Stimulated activated memory B cell treated with anti-CD40 and anti-IgM and Interleukin-4, amounts not matched to agents 10 μg/mL and 1 μg/mL and 100 μg/mL, for 72 hours (primary cell): ENCODE measurements around the gene SELENOP.

Source experiments
- ATAC-seq: fragments of 150-1000 bp; cut with Tn5 transposase; 2 replicates; pipeline ENCODE4 v1.10.0; 2021
- H3K27ac Mint-ChIP-seq: one replicate; pipeline ENCODE4 v1.8.0; 2022; ENCODE audit warnings: mild to moderate bottlenecking, mixed read lengths
- H3K27me3 Mint-ChIP-seq: one replicate; pipeline ENCODE4 v1.8.0; 2022; ENCODE audit warnings: mixed read lengths
- H3K36me3 Mint-ChIP-seq: one replicate; pipeline ENCODE4 v1.8.0; 2022; ENCODE audit warnings: mixed read lengths
- H3K4me1 Mint-ChIP-seq: one replicate; pipeline ENCODE4 v1.8.0; 2022; ENCODE audit warnings: mixed read lengths
- H3K4me3 Mint-ChIP-seq: one replicate; pipeline ENCODE4 v1.8.0; 2022; ENCODE audit warnings: mild to moderate bottlenecking, moderate library complexity, mixed read lengths
- H3K9me3 Mint-ChIP-seq: one replicate; pipeline ENCODE4 v1.8.0; 2022; ENCODE audit warnings: mixed read lengths

SELENOP gene

DNA sequence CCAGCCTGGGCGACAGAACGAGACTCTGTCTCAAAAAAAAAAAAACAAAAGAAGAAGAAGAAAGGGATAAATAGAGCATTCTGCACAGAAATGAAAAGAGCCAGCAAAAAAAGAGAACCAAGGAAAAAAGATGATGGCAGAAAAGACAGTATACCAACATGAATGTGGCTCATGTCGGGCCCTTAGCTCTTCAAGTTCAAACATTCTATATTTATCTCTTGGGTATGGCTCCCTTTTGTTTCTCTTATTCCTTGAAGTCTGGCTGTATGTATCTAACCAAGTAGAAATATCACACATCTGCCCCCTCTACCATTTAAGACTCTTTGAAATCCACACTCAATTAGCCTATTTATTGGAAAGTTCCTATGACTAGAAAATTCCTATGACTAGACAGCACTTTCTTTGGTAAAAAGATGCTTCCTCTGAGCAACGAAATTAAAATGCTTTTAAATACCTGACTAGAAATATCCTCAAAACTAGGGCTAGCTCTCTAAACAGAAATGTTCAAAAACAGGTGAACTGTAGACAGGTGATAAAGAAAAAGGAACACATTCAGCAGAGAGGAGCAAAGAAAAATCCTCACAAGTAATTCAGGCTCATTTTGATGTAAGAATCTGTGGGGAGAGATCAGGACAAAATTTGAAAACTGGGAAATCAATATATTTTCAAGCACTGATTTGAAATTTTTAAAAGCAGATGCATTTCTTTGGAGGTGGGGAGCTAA, 2.6 kb downstream of the SELENOP start:
- no peak overlapping the region for H3K27ac Mint-ChIP-seq

DNA sequence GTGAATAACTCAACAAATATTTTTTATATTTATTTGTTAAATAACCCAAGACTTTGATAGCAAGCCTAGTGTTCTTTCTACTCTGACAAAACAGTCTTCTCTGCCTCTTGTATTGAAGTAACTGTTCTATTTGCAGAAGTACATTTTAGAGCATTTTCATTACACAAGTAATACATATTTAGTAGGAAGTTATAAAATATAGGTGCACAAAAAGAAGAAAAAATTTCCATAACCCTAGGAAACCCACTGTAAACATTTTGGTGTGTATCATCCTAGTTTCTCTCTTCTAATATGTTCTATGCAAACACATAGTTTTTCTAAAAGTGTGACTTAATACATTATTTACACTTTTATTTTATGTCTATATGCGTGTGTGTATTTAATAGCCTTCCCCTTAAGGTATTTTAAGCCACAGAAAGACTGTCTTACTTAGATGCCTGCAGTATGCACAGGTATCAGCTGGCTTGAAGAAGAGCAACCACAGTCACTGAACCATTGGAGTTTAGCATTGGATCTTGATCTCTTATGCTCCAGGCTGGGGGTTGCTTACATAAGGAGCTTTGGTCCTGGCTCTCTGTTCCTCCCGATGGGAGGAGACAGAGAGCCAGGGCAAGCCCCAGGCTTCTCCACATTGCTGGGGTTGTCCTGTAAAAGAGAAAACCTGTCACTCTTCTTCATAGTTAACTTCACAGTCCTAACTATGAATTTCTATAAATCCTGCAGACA, 3.8 kb downstream of the SELENOP start:
- Mint-ChIP-seq H3K4me3 (no peak overlapping the region), H3K27ac (no peak overlapping the region), H3K4me1 (no peaks in the 10 kb centered on the region), H3K36me3 (no peaks in the 10 kb centered on the region), H3K27me3 (no peaks in the 10 kb centered on the region), H3K9me3 (no peaks in the 10 kb centered on the region)
- no peak for ATAC-seq

More for the DNA sequence above, 2.6 kb downstream of the SELENOP start:
- Mint-ChIP-seq H3K27me3 (no peaks in the 10 kb centered on the region), H3K9me3 (no peaks in the 10 kb centered on the region), H3K4me1 (no peaks in the 10 kb centered on the region), H3K36me3 (no peaks in the 10 kb centered on the region), H3K4me3 (no peak overlapping the region)
- ATAC-seq = no peak

DNA sequence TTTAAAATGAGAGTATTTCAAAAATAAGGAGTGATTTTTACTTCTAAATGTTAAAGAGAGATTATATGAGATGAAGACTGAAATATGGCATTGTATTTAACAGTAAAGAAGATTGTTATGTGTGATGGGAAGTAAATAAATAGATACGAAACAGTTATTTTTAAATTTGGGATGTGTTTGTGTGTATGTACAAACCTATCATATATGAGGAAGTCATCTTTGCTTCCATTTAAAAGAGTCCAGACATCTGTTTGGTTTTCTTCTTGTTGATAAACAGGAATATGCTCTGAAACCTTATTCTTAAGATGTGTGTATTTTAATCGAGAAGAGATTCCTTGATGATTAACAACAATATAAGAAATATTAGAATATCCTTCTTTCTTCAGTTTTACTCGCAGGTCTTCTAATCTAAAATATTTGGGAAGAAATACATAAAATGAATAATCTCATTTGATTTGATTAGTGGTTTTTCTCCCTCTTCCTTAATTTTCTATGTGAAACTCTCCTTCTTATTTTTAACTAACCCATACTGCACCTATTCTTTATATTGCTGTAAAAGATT, 4.9 kb downstream of the SELENOP start:
- Mint-ChIP-seq H3K27me3 (no peaks in the 10 kb centered on the region), H3K4me1 (no peaks in the 10 kb centered on the region), H3K4me3 (no peak overlapping the region), H3K27ac (no peak overlapping the region), H3K36me3 (no peaks in the 10 kb centered on the region), H3K9me3 (no peaks in the 10 kb centered on the region)
- ATAC-seq = no peak

DNA sequence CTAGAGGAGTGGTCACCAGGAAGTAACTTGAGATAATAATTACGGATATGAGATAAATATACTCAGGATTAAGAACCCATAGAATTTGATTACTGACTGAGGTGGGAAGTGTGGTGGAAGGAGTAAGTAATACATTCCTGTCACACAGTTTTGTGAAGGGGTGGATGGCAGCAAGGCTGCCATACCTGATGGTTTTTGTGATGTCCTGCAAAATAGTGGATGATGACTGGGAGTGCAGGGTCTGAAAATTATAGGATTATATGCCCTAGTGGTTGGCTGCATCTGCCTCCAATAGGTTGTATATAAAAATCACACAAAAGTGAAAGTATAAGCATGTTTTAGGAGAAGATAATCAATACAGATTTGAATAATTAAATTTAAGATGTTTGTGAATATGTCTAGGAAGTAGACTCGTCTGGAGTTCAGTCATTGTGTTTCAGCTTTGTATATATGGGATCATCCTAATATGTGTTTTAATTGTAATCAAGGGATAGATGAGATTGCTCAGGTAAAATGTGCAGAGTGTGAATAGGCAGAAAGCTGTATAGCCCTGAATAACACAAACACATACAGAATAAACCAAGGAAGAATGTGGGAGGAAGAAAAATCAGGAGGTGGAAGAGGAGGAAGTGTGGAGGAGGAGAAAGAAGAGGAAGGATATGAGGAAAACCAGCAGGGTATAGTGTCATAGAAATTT, 5.5 kb downstream of the SELENOP start:
- Mint-ChIP-seq H3K9me3 (no peaks in the 10 kb centered on the region), H3K27ac (no peak overlapping the region), H3K36me3 (no peaks in the 10 kb centered on the region), H3K4me1 (no peaks in the 10 kb centered on the region), H3K4me3 (no peak overlapping the region), H3K27me3 (no peaks in the 10 kb centered on the region)
- ATAC-seq = no peak

DNA sequence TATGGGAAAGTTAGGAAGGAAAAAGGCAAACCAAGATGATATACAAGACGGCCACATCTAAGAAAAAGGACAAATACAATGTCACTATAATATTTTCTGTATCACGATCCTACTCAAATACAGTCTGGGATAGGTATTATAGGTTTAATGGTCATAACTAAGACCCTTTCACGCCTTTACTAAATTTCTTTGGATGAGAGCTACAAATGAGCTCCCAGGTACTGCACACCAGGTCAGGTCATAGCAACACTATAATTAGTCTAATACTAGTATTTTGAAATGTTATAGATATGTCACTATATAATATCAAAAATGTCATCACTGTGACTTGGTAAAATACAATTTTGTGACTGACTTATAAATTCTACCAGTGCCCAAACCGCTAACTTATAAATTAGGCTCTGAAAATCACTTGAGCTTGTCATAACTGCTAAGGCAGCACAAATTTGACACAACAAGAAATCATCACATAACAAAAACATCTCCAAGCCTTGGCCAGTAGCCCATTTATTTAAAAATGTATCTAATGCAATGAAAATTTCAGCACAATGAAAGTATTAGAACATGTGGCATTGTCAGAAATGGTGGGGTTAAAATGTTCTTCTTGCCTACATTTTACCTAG, 6.9 kb downstream of the SELENOP start:
- Mint-ChIP-seq H3K4me1 (no peaks in the 10 kb centered on the region), H3K36me3 (no peaks in the 10 kb centered on the region), H3K27me3 (no peaks in the 10 kb centered on the region), H3K27ac (no peak overlapping the region), H3K4me3 (no peak overlapping the region), H3K9me3 (no peaks in the 10 kb centered on the region)
- no peak for ATAC-seq

DNA sequence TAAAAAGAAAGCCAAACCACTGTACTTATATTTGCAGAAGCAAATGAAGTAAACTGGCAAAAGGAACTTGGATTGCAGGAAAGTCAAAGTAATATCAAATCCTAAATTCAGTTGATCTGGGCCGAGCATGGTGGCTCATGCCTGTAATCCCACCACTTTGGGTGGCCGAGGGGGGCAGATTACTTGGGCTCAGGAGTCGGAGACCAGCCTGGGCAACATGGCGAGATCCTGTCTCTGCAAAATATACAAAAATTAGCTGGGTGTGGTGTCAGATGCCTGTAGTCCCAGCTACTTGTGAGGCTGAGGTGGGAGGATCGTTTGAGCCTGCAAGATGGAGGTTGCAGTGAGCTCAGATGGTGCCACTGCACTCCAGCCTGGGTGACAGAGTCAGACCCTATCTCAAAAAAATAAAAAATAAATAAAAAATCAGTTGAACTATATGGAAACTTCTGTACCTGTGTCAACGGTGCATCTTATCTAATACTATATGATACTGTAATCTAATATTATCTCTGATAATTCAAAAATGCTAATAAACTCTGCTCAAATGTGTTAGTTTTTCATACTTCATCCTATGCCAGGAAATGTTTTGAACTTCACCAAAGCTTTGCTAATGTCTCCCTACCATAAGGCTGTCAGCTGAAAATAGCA, 10.1 kb downstream of the SELENOP start:
- no peak overlapping the region for H3K4me3 Mint-ChIP-seq
- H3K27ac Mint-ChIP-seq = no peak overlapping the region
- peaks cover 6% of the 10 kb centered on the region for H3K36me3 Mint-ChIP-seq
- ATAC-seq = no peak
- no peaks in the 10 kb centered on the region for H3K9me3 Mint-ChIP-seq
- no peaks in the 10 kb centered on the region for H3K4me1 Mint-ChIP-seq
- H3K27me3 Mint-ChIP-seq = no peaks in the 10 kb centered on the region

DNA sequence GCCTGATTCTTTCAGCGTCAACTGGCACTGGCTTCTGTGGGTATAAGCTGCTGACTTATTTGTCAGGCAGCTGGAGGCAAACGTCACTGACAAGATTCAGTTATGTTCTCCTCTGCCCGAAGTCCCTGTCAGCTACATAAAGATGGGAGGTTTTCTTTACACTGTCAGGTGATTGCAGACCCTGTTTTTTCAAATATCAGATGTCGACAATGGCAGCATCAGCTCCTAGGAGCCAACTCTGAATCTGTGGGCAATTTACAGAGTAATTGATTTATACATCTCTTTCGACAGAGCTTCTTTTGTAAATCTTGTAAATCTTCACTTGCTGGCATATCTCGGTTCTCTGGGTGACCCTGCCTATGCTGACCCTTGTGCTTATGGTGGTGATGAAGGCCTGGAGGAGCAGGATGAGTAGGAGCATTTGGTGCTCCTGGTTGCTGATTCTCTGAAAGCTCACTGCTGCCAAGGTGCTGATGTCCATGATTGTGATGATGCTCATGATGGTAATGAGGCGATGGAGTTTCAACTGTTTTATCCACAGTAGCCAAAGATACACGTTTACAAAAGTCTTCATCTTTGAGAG, 10.9 kb downstream of the SELENOP start:
- Mint-ChIP-seq H3K4me1 (no peaks in the 10 kb centered on the region), H3K27me3 (no peaks in the 10 kb centered on the region), H3K36me3 (peaks cover 6% of the 10 kb centered on the region), H3K4me3 (no peak overlapping the region), H3K9me3 (no peaks in the 10 kb centered on the region), H3K27ac (no peak overlapping the region)
- no peak for ATAC-seq

DNA sequence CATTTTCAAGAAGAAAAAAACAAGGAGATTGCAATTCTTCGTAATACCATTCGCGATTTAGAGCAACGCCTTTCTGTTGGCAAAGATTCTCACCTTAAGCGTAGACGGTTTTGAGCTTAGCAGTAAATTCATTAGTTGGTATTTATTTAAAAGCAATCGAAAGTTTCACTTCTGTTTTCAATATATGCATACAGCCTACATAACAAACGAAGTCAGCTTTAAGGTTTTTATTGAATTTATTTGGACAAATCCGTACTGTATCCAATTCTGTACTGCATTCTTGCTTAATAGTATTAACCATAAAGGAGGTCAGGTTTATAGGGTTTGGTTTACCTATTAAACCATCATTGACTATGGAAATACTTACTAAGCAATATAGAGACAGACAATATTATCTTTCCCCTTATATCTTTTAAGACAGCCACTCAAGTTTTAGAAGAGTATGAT, 12.0 kb downstream of the SELENOP start:
- ATAC-seq = no peak
- Mint-ChIP-seq H3K9me3 (no peaks in the 10 kb centered on the region), H3K4me1 (no peaks in the 10 kb centered on the region), H3K36me3 (peaks cover 9% of the 10 kb centered on the region), H3K27me3 (no peaks in the 10 kb centered on the region), H3K27ac (no peak overlapping the region), H3K4me3 (no peak overlapping the region)

DNA sequence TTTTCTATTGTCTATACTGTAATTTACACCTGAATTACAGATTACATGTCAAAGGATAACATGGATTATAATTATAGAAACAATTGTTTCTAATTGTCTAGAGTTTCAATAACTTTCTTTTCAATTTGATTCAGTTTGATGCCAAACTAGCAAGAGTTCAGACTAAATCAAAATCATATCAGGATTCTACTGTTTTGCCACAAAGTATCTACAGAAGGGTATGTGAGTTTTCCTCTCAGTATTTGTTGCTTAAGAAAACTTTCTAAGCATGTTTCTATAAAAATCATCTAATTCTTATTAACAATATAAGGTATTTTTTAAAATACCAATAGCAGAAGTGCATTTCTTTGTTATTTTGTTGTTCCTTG, 12.5 kb downstream of the SELENOP start:
- Mint-ChIP-seq H3K27ac (no peak overlapping the region), H3K4me1 (no peaks in the 10 kb centered on the region), H3K4me3 (no peak overlapping the region)

DNA sequence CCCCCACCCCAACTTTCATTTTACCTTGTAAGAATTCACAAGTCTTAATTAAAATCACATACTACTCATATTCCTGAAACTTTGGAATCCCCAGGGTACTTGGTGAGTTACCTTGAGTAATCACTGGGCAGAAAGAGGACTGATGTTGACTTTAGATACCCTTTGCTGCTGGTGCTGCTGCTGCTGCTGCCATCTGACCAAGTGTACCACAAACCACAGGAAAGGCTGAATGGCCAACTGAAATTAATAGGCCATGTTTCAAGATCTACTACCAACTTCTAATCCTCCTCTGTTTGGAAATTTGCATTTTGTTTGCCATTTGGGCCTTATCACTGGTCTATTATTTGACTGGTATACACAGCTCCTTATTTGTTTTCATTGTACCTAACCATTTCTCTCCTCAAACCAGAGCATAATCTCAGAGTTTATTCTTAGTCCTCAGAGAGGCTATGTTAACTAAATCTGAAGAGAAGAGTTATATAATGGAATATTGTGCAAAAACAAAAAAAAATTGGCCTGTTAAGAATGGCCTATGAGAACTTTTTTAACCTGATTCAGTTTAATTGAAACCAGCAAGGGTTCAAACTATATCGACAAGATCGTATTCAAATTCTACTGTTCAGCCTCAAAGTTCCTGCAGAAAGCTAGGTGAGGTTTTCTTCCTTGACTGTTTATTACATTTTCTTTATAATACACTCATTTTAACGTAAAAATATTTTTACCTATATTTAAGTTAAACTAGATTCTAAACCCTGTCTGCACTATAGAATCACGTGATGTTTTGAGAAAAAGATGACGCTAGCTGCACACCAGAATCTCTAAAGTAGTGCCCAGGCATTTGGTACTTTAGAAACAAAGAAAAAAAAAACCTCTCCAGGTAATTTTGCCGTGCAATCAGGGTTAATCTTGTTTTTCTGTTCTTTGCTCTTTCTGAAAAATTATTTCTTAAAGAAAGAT, 13.1 kb downstream of the SELENOP start:
- Mint-ChIP-seq H3K27me3 (no peaks in the 10 kb centered on the region), H3K4me3 (no peak overlapping the region), H3K27ac (no peak overlapping the region), H3K4me1 (no peaks in the 10 kb centered on the region), H3K9me3 (peaks cover 5% of the 10 kb centered on the region), H3K36me3 (peaks cover 19% of the 10 kb centered on the region)
- no peak for ATAC-seq

More for the DNA sequence above, 12.5 kb downstream of the SELENOP start:
- Mint-ChIP-seq H3K36me3 (peaks cover 14% of the 10 kb centered on the region), H3K9me3 (no peaks in the 10 kb centered on the region), H3K27me3 (no peaks in the 10 kb centered on the region)
- no peak for ATAC-seq

DNA sequence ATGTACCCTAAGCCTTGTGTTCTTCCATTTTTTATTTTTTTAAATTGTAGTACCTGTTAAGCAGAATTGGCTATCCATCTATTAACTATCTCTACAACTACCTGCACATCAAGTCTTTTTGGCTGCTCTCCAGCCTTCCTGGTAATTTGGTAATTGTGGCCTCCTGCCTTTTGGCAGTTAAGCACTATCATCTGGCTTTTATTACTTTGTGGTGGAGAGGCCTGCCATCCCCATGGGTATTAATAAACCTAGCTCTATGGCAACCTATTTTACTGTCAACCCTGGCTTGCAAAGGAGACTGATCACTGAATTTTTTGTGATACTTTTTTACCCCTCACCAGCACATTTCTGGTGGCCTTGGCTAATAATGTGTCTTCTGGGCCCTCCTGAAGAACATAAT, 20.5 kb downstream of the SELENOP start:
- Mint-ChIP-seq H3K4me1 (no peaks in the 10 kb centered on the region), H3K36me3 (peaks cover 42% of the 10 kb centered on the region), H3K4me3 (no peak overlapping the region), H3K9me3 (peaks cover 23% of the 10 kb centered on the region), H3K27me3 (no peaks in the 10 kb centered on the region), H3K27ac (no peak overlapping the region)
- ATAC-seq = no peak

DNA sequence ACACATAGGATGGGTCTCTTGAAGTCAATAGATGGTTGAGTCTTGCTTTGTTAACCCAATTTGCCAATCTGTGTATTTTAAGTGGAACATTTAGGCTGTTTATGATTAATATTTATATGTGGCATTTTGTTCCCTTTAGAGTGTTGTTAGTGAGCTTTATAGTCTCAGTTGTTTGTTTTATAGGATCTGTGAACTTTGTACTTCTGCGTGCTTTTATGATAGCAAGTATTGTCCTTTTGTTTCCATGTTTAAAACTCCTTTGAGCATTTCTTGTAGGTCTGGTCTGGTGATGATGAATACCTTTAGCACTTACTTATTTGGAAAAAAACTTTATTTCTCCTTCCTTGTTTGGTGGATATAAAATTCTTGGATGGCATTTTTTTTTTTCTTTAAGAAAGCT, 23.8 kb downstream of the SELENOP start:
- no peaks in the 10 kb centered on the region for H3K4me1 Mint-ChIP-seq
- no peak overlapping the region for H3K27ac Mint-ChIP-seq
- peaks cover 28% of the 10 kb centered on the region for H3K9me3 Mint-ChIP-seq
- peaks cover 48% of the 10 kb centered on the region for H3K36me3 Mint-ChIP-seq
- no peak overlapping the region for H3K4me3 Mint-ChIP-seq
- H3K27me3 Mint-ChIP-seq = no peaks in the 10 kb centered on the region
- ATAC-seq = no peak

DNA sequence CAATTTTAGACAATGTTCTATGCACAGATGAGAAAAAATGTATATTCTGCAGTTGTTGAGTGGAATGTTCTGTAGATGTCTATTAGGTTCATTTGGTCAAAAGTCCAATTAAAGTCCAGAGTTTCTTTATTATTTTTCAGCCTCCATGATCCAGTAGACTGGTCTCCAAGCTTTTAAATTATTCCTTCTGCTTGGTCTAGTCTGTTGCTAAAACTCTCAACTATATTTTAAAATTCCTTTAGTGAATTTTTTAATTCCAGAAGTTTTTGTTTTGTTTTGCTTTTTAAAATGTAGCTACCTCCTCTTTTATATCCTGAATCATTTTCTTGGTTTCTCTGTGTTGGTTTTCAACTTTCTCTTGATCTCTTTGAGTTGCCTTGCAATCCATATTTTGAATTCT, 24.6 kb downstream of the SELENOP start:
- no peaks in the 10 kb centered on the region for H3K27me3 Mint-ChIP-seq
- H3K4me3 Mint-ChIP-seq = no peak overlapping the region
- ATAC-seq = no peak
- H3K27ac Mint-ChIP-seq = no peak overlapping the region
- H3K4me1 Mint-ChIP-seq = no peaks in the 10 kb centered on the region
- peaks cover 28% of the 10 kb centered on the region for H3K9me3 Mint-ChIP-seq
- peaks cover 48% of the 10 kb centered on the region for H3K36me3 Mint-ChIP-seq

DNA sequence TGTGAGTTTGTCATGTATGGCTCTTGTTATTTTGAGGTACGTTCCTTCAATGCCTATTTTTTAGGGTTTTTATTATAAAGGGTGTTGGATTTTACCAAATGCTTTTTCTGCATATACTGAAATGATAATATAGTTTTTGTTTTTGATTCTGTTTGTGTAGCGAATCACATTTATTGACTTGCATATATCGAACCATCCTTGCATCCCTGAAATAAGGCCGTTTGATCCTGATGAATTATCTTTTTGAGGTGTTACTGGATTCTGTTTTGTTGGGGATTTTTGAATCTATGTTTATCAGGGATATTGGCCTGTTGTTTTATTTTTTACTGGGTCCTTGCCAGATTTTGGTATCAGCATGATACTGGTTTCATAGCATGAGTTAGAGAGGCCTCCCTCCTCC, 25.9 kb downstream of the SELENOP start:
- Mint-ChIP-seq H3K27ac (no peak overlapping the region), H3K27me3 (no peaks in the 10 kb centered on the region), H3K9me3 (peaks cover 28% of the 10 kb centered on the region), H3K4me3 (no peak overlapping the region), H3K36me3 (peaks cover 48% of the 10 kb centered on the region), H3K4me1 (no peaks in the 10 kb centered on the region)
- ATAC-seq = no peak
